ENCODE results near the gene TMEM37. TPM values are rescaled to one million over a fixed set of nuclear protein-coding genes. Genes with fewer than 3 reads are reported as not detected.

TMEM37 gene
- 2.0 and 7.6 TPM in 2 replicates for total RNA-seq

GRCh38 chr2:119431155-119431975, at the start of gene TMEM37:
TMEM37 (plus strand) TSS chr2:119431854; CDS start chr2:119431904, 50 bp downstream.

Other genes starting within 250 kb of the TMEM37 start
- gene STEAP3, start 208.0 kb upstream of the TMEM37 start, total RNA-seq, result 14.0 and 25.4 TPM in 2 replicates
- 9.8 and 18.2 TPM in 2 replicates for gene C2orf76, start 65.0 kb upstream of the TMEM37 start, total RNA-seq
- gene DBI, start 64.9 kb upstream of the TMEM37 start, total RNA-seq, result 192 and 222 TPM in 2 replicates
- gene SCTR, start 92.6 kb downstream of the TMEM37 start, total RNA-seq, result not detected in 2 replicates
- not detected in 2 replicates for gene CFAP221, start 112.6 kb downstream of the TMEM37 start, total RNA-seq
- 6.4 and 8.2 TPM in 2 replicates for gene TMEM177, start 247.3 kb downstream of the TMEM37 start, total RNA-seq